Keratinocyte (primary cell): ENCODE results near the gene TMEM245.

Experiments used
- CTCF ChIP-seq, 3 experiments: IDR thresholded peaks in 1 of 3; conservative IDR thresholded peaks in 1 of 3; optimal IDR thresholded peaks in 1 of 3; 2 replicates in 2 of 3; 3 replicates in 1 of 3; pipeline versions ENCODE3 to v1.5.1; 2011; ENCODE audit warnings: low read length in 3 of 3, mild to moderate bottlenecking in 3 of 3, moderate library complexity in 2 of 3, control low read depth in 1 of 3, inconsistent platforms in 1 of 3; ENCODE audit not compliant: insufficient read depth in 2 of 3; ENCODE audit errors: extremely low read depth in 1 of 3
- EZH2 ChIP-seq: IDR thresholded peaks from one replicate; pipeline ENCODE4 v1.6.1; 2012; ENCODE audit warnings: inconsistent platforms, mild to moderate bottlenecking, low read length, moderate library complexity

DNA sequence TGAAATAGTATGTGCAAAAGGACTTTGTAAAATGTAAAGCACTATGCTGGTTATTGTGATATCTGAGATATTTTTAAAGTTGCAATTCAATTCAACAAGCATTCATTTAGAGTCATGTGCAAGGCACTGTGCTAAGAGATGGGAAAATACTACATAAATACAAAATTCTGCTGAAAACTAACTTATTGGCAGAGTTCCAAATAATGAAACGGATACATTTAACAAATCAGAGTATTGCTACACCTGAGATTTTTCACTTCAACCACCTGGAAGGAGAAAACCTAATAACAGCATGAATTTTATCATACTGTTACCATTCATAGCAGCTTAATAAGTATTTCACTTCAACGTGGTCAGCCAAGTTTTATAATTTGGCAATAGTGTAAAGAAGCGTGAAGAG lies 100.3 kb downstream of the TMEM245 start:
- TF ChIP-seq CTCF (optimal IDR thresholded peaks at IDR 0.05 in 1 of 3, IDR thresholded peaks at IDR 0.05 in 1 of 3, conservative IDR thresholded peaks at IDR 0.05 in 1 of 3; ENCODE audit: extremely low read depth in 1 of 3, insufficient read depth in 2 of 3, low read length in 3 of 3) (no peak), EZH2 (no peak)
